HUES48 (cell line): ENCODE measurements around the gene CD33.
"Not testable (repeated sequence)": the region's sequence is repeated elsewhere in the genome, so short reads cannot be mapped to it uniquely, and the experiment has no call there.

Experiments
- H3K27ac ChIP-seq: one replicate; pipeline ENCODE4 v1.7.0; 2013; ENCODE audit warnings: low read depth, low read length, inconsistent platforms
- H3K27me3 ChIP-seq: 2 replicates; pipeline ENCODE4 v1.6.1; 2013; ENCODE audit warnings: mild to moderate bottlenecking, low read length; ENCODE audit not compliant: control insufficient read depth, insufficient read depth
- H3K36me3 ChIP-seq: 2 replicates; pipeline ENCODE4 v1.6.1; 2013; ENCODE audit warnings: low read length; ENCODE audit not compliant: control insufficient read depth, insufficient read depth
- H3K4me1 ChIP-seq: 2 replicates; pipeline ENCODE4 v1.6.1; 2013; ENCODE audit warnings: mild to moderate bottlenecking, low read length; ENCODE audit not compliant: control insufficient read depth, insufficient read depth
- H3K4me3 ChIP-seq: 2 replicates; pipeline ENCODE4 v1.5.1; 2013; ENCODE audit warnings: mild to moderate bottlenecking, low read depth, low read length
- H3K9ac ChIP-seq: 2 replicates; pipeline ENCODE4 v1.6.1; 2013; ENCODE audit warnings: mild to moderate bottlenecking, low read depth, low read length, moderate library complexity
- H3K9me3 ChIP-seq: 2 replicates; pipeline ENCODE4 v1.6.1; 2013; ENCODE audit warnings: low read length; ENCODE audit not compliant: control insufficient read depth, insufficient read depth

The CD33 gene

GRCh38 chr19:51224898-51225393 is at the start of gene CD33:
TSS of gene CD33 (plus strand) at chr19:51225080. CDS start at chr19:51225119, 39 bp downstream.
- H3K9ac ChIP-seq, H3K27me3 ChIP-seq, H3K4me3 ChIP-seq, H3K9me3 ChIP-seq, H3K4me1 ChIP-seq, H3K27ac ChIP-seq, H3K36me3 ChIP-seq: not testable (repeated sequence)

- H3K4me3 ChIP-seq = no peak overlapping the region
- no peak overlapping the region for H3K9ac ChIP-seq
- no peaks in the 10 kb centered on the region for H3K36me3 ChIP-seq
- H3K27me3 ChIP-seq = no peaks in the 10 kb centered on the region
- no peaks in the 10 kb centered on the region for H3K9me3 ChIP-seq
- no peaks in the 10 kb centered on the region for H3K4me1 ChIP-seq
- H3K27ac ChIP-seq = no peak overlapping the region
These were observed 45.6 kb upstream of the CD33 start for GRCh38 chr19:51179256-51179655.

- Histone ChIP-seq H3K27me3 (no peaks in the 10 kb centered on the region), H3K9me3 (no peaks in the 10 kb centered on the region), H3K36me3 (no peaks in the 10 kb centered on the region), H3K4me3 (no peak overlapping the region), H3K9ac (no peak overlapping the region), H3K27ac (no peak overlapping the region), H3K4me1 (no peaks in the 10 kb centered on the region)
These were observed 43.4 kb upstream of the CD33 start for GRCh38 chr19:51181377-51181912.

GRCh38 chr19:51181913-51182419 is 42.9 kb upstream of the CD33 start:
- Histone ChIP-seq H3K27me3 (no peaks in the 10 kb centered on the region), H3K36me3 (no peaks in the 10 kb centered on the region), H3K4me3 (no peak overlapping the region), H3K9me3 (no peaks in the 10 kb centered on the region), H3K9ac (no peak overlapping the region), H3K27ac (no peak overlapping the region), H3K4me1 (no peaks in the 10 kb centered on the region)

GRCh38 chr19:51183629-51184028 is 41.3 kb upstream of the CD33 start:
- Histone ChIP-seq H3K9ac (no peak overlapping the region), H3K9me3 (no peaks in the 10 kb centered on the region), H3K4me3 (no peak overlapping the region), H3K27ac (no peak overlapping the region), H3K4me1 (no peaks in the 10 kb centered on the region), H3K27me3 (no peaks in the 10 kb centered on the region), H3K36me3 (no peaks in the 10 kb centered on the region)

- H3K4me1 ChIP-seq = no peaks in the 10 kb centered on the region
- H3K27me3 ChIP-seq = no peaks in the 10 kb centered on the region
- no peak overlapping the region for H3K4me3 ChIP-seq
- no peaks in the 10 kb centered on the region for H3K9me3 ChIP-seq
- H3K36me3 ChIP-seq = no peaks in the 10 kb centered on the region
- H3K9ac ChIP-seq = no peak overlapping the region
- no peak overlapping the region for H3K27ac ChIP-seq
These were observed 39.6 kb upstream of the CD33 start for GRCh38 chr19:51185069-51185867.

- Histone ChIP-seq H3K9me3 (no peaks in the 10 kb centered on the region), H3K4me1 (no peaks in the 10 kb centered on the region), H3K36me3 (no peaks in the 10 kb centered on the region), H3K4me3 (no peak overlapping the region), H3K27me3 (no peaks in the 10 kb centered on the region), H3K9ac (no peak overlapping the region), H3K27ac (no peak overlapping the region)
These were observed 39.0 kb upstream of the CD33 start for GRCh38 chr19:51185868-51186215.

- Histone ChIP-seq H3K27ac (no peak overlapping the region), H3K4me3 (no peak overlapping the region), H3K27me3 (no peaks in the 10 kb centered on the region), H3K4me1 (no peaks in the 10 kb centered on the region), H3K9ac (no peak overlapping the region), H3K9me3 (no peaks in the 10 kb centered on the region), H3K36me3 (no peaks in the 10 kb centered on the region)
These were observed 38.6 kb upstream of the CD33 start for GRCh38 chr19:51186323-51186722.

- Histone ChIP-seq H3K27ac (no peak overlapping the region), H3K4me1 (no peaks in the 10 kb centered on the region), H3K9me3 (no peaks in the 10 kb centered on the region), H3K4me3 (no peak overlapping the region), H3K9ac (no peak overlapping the region), H3K36me3 (no peaks in the 10 kb centered on the region), H3K27me3 (no peaks in the 10 kb centered on the region)
These were observed 37.3 kb upstream of the CD33 start for GRCh38 chr19:51187395-51188226.

- H3K9me3 ChIP-seq = no peaks in the 10 kb centered on the region
- H3K4me1 ChIP-seq = no peaks in the 10 kb centered on the region
- H3K27ac ChIP-seq = no peak overlapping the region
- H3K9ac ChIP-seq = no peak overlapping the region
- no peaks in the 10 kb centered on the region for H3K36me3 ChIP-seq
- H3K27me3 ChIP-seq = no peaks in the 10 kb centered on the region
- H3K4me3 ChIP-seq = no peak overlapping the region
These were observed 36.7 kb upstream of the CD33 start for GRCh38 chr19:51188227-51188559.

GRCh38 chr19:51192689-51193088 is 32.2 kb upstream of the CD33 start:
- Histone ChIP-seq H3K36me3 (no peaks in the 10 kb centered on the region), H3K27ac (no peak overlapping the region), H3K9me3 (no peaks in the 10 kb centered on the region), H3K4me3 (no peak overlapping the region), H3K9ac (no peak overlapping the region), H3K27me3 (no peaks in the 10 kb centered on the region), H3K4me1 (no peaks in the 10 kb centered on the region)
